GM12878 (cell line): ENCODE measurements around the gene HHAT. TPM values are rescaled to one million over a fixed set of nuclear protein-coding genes. Genes with fewer than 3 reads are reported as not detected.

Source experiments
- CHD1 ChIP-seq: IDR thresholded peaks from 2 replicates; pipeline ENCODE4 v1.6.1; 2012; ENCODE audit warnings: low read depth, low read length, improper control_type of control experiment
- GABPA ChIP-seq: IDR thresholded peaks from 2 replicates; pipeline ENCODE4 v1.6.1; 2014; ENCODE audit warnings: antibody characterized with exemption, low read depth, mild to moderate bottlenecking, inconsistent platforms
- LARP7 ChIP-seq: fragments of 450-650 bp; IDR thresholded peaks from 2 replicates; pipeline ENCODE4 v1.6.1; 2017; ENCODE audit warnings: mild to moderate bottlenecking
- NFYB ChIP-seq: IDR thresholded peaks from 2 replicates; pipeline ENCODE4 v1.6.1; 2011; ENCODE audit warnings: low read depth, mild to moderate bottlenecking, low read length, improper control_type of control experiment, moderate library complexity; ENCODE audit not compliant: insufficient read depth
- NR2C1 ChIP-seq: fragments of 450-650 bp; IDR thresholded peaks from 2 replicates; pipeline ENCODE4 v1.6.1; 2017; ENCODE audit warnings: antibody characterized with exemption, mild to moderate bottlenecking, moderate library complexity
- RAD51 ChIP-seq: fragments of 450-650 bp; IDR thresholded peaks from 2 replicates; pipeline ENCODE4 v1.6.1; 2016; ENCODE audit warnings: moderate library complexity, mild to moderate bottlenecking, inconsistent platforms
- RFX5 ChIP-seq: IDR thresholded peaks from 2 replicates; pipeline ENCODE4 v1.6.1; 2011; ENCODE audit warnings: low read depth, low read length, improper control_type of control experiment
- RUNX3 ChIP-seq: IDR thresholded peaks from 2 replicates; pipeline ENCODE4 v1.6.1; 2012; ENCODE audit warnings: low read length, inconsistent platforms
- SPI1 ChIP-seq: IDR thresholded peaks from 2 replicates; pipeline ENCODE4 v1.6.1; 2011; ENCODE audit warnings: low read depth, mild to moderate bottlenecking, low read length, moderate library complexity, borderline replicate concordance; ENCODE audit not compliant: insufficient read depth
- STAT1 ChIP-seq: fragments of 450-650 bp; conservative IDR thresholded peaks from 2 replicates; pipeline ENCODE4 v1.6.1; 2014; ENCODE audit warnings: antibody characterized with exemption, mild to moderate bottlenecking
- ZBTB4 ChIP-seq: fragments of 450-650 bp; formaldehyde crosslinking; IDR thresholded peaks from 2 replicates; pipeline ENCODE4 v1.4.0; 2022; ENCODE audit warnings: mild to moderate bottlenecking, moderate library complexity
- ZNF592 ChIP-seq: fragments of 450-650 bp; IDR thresholded peaks from 2 replicates; pipeline ENCODE4 v1.6.1; 2017; ENCODE audit warnings: mild to moderate bottlenecking, moderate library complexity
- polyA plus RNA-seq, 11 experiments: library from polyadenylated mRNA; depleted of rRNA in 4 of 11; unstranded in 6 of 11; stranded (reverse) in 5 of 11; fragments of >200 nt; fragmentation: Nextera tagmentation in 4 of 11; fragmentation: Illumina TruSeq in 1 of 11; extraction: Ambion mirVana in 4 of 11; extraction: Trizol in 1 of 11; gene quantifications; 1 replicate in 1 of 11; 2 replicates in 10 of 11; pipeline versions ENCODE4 v1.2.1 to v1.2.3, GENCODE V29; 2011 to 2016; ENCODE audit warnings: inconsistent platforms in 2 of 11, missing spikeins in 2 of 11, low read depth in 1 of 11
- total RNA-seq, 4 experiments: library from RNA; depleted of rRNA in 3 of 4; stranded (reverse); fragments of >200 nt in 3 of 4; fragmentation: Illumina TruSeq in 1 of 4; extraction: Trizol in 1 of 4; gene quantifications; 2 replicates each; pipeline versions ENCODE4 v1.2.1 to v1.2.3, GENCODE V29; 2013 to 2021
- TF ChIP-seq, protein P1 (sequence below): fragments of 450-650 bp; IDR thresholded peaks from 2 replicates; pipeline ENCODE4 v1.6.1; 2018; ENCODE audit warnings: borderline replicate concordance, mild to moderate bottlenecking; ENCODE audit not compliant: partially characterized antibody

HHAT gene
- total and polyA plus RNA-seq, 10 of the 15 experiments (the other 5 are each of a cell fraction or from before 2014, with no cell fraction given), result 1.2 to 37.6 (median 2.6) TPM

DNA sequence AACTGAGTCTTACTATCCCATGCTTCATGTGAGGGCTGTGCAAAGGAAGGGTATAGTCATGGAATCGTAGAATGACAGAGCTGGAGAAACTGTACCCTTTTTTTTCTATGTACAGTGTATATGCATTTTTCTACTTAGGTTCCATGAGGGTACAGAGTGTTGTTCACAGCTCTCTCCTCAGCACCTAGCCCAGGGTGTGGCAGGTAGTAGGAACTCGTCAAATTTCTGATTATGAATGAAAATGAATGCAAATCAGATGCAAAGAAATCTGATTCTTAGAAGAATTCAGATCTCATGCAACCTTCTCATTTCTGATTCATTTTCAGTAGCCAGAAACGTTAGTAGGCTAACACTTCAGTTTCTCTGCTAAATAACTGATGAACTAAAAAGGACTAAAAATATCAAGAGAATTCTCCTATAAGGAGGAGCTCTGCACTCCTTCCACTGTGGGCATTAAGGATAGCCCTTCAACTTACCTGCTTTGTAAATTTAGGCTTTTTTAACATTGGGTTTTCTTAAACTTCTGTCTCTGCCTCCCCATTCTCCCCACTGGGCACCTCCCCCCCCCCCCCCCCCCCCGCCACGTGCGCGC lies 18.0 kb upstream of the HHAT start (continued):
- TF ChIP-seq, protein P1, sequence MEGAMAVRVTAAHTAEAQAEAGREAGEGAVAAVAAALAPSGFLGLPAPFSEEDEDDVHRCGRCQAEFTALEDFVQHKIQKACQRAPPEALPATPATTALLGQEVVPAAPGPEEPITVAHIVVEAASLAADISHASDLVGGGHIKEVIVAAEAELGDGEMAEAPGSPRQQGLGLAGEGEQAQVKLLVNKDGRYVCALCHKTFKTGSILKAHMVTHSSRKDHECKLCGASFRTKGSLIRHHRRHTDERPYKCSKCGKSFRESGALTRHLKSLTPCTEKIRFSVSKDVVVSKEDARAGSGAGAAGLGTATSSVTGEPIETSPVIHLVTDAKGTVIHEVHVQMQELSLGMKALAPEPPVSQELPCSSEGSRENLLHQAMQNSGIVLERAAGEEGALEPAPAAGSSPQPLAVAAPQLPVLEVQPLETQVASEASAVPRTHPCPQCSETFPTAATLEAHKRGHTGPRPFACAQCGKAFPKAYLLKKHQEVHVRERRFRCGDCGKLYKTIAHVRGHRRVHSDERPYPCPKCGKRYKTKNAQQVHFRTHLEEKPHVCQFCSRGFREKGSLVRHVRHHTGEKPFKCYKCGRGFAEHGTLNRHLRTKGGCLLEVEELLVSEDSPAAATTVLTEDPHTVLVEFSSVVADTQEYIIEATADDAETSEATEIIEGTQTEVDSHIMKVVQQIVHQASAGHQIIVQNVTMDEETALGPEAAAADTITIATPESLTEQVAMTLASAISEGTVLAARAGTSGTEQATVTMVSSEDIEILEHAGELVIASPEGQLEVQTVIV, result no peak
- TF ChIP-seq RUNX3 (no peak), SPI1 (no peak), CHD1 (no peak), LARP7 (no peak), STAT1 (no peak), RAD51 (no peak), ZNF592 (no peak), NFYB (no peak), ZBTB4 (no peak), RFX5 (no peak), NR2C1 (no peak), GABPA (no peak)
